Measurements from ENCODE around the gene TRIM75.

DNA sequence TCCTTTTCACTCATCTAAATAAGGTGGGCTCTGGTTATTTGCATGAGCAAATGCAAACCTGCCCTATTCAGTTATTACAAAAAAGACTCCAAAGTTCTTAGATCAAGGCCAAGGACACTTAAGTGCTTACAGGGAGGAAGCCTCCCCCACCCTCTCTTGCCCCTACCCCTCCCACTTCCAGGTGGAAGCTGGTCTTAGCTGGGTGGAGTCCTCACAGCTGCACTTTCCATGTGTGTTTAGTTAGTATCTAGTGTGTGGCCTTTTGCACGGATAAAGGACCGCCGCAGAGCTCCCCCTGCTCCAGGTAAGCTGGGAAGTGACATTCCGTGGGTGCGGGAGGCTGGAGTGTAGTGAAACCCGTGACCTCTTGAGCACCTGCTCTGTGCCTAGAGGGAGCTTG, at the start of gene TRIM75:
- no peak for TF ChIP-seq POLR2AphosphoS5 (IDR thresholded peaks at IDR 0.05)
- no peak for TF ChIP-seq EP300 (IDR thresholded peaks at IDR 0.05)
- TF ChIP-seq, protein P1, sequence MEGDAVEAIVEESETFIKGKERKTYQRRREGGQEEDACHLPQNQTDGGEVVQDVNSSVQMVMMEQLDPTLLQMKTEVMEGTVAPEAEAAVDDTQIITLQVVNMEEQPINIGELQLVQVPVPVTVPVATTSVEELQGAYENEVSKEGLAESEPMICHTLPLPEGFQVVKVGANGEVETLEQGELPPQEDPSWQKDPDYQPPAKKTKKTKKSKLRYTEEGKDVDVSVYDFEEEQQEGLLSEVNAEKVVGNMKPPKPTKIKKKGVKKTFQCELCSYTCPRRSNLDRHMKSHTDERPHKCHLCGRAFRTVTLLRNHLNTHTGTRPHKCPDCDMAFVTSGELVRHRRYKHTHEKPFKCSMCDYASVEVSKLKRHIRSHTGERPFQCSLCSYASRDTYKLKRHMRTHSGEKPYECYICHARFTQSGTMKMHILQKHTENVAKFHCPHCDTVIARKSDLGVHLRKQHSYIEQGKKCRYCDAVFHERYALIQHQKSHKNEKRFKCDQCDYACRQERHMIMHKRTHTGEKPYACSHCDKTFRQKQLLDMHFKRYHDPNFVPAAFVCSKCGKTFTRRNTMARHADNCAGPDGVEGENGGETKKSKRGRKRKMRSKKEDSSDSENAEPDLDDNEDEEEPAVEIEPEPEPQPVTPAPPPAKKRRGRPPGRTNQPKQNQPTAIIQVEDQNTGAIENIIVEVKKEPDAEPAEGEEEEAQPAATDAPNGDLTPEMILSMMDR (IDR thresholded peaks at IDR 0.05), result no peak
